Measurements from ENCODE around the gene VPS51. TPM values are rescaled to one million over a fixed set of nuclear protein-coding genes. Genes with fewer than 3 reads are reported as not detected.

VPS51 gene
- polyA plus RNA-seq, 1 experiment: 86.2 TPM

GRCh38 chr11:65059523-65059922, 36.5 kb upstream of the VPS51 start:
- ChIA-PET CTCF (interaction anchor here (1.2 kb wide), 1 partner anchor 10 kb away, joined by 3 read pairs; no protein-coding TSS in a partner anchor), POLR2A (no interaction called here)
- H3K4me3 ChIP-seq (ENCODE audit: low read depth, low read length): no peak overlapping the region
- H3K36me3 ChIP-seq (ENCODE audit: control insufficient read depth, insufficient read depth, low read length): no peaks in the 10 kb centered on the region
- H3K27me3 ChIP-seq (ENCODE audit: control insufficient read depth, insufficient read depth, low read length): 0 out of 2 replicates have a peak, but pooled peaks cover 2% of the 10 kb centered on the region
- TF ChIP-seq CTCF (IDR thresholded peaks at IDR 0.05; ENCODE audit: insufficient read depth, low read depth, low read length): no peak
- DNase-seq (ENCODE audit: low read depth): no peak

DNA sequence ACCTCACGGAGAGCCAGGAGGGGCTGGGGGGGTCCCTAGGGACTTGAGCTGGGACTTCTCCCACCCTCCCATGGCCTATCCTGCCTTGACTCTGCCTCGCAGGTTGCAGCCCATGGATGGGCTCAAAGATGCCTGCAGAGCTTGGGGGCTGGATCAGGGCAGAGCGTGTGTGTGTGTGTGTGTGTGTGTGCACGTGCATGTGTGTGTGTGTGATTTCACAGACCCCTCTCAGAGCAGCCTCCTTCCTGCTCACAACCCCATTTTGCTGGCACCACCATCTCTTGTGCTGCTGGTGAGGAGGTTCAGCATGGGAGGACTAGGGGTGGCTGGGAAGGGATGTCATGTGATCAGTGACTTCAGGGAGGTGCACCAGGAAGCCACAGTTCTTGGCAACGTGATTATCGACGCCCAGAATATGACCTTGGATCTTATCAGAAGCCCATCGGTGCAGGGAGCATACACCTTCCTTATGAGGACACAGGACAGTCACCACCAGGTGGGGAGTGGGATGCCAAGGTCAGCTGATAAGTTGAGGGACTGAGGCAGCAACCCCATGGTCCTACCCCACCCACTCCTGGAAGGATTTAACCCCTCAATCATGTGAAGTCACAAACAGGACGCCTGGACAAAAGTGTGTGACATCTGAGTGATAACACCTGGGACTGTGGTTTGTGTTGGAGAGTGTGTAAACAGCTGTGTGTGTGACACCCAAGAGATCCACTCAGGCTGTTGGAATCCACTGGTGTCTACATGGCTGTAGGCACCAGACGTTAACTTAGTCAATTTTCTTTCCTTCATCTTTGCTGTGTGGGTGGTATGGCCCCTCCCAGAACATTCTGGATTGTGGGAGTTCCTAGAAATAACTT, 35.8 kb upstream of the VPS51 start:
- TF ChIP-seq CTCF (IDR thresholded peaks at IDR 0.05; ENCODE audit: insufficient read depth, low read depth, low read length): no peak
- Histone ChIP-seq H3K4me3 (ENCODE audit: low read depth, low read length) (no peak overlapping the region), H3K36me3 (ENCODE audit: control insufficient read depth, insufficient read depth, low read length) (no peaks in the 10 kb centered on the region), H3K27me3 (ENCODE audit: control insufficient read depth, insufficient read depth, low read length) (no peaks in the 10 kb centered on the region)
- CTCF ChIA-PET: interaction anchor here (0.7 to 1.2 kb wide), 2 partner anchors 11 to 13 kb away, joined by 3 read pairs; no protein-coding TSS in a partner anchor
- DNase-seq (ENCODE audit: low read depth): no peak
- POLR2A ChIA-PET: no interaction called here

DNA sequence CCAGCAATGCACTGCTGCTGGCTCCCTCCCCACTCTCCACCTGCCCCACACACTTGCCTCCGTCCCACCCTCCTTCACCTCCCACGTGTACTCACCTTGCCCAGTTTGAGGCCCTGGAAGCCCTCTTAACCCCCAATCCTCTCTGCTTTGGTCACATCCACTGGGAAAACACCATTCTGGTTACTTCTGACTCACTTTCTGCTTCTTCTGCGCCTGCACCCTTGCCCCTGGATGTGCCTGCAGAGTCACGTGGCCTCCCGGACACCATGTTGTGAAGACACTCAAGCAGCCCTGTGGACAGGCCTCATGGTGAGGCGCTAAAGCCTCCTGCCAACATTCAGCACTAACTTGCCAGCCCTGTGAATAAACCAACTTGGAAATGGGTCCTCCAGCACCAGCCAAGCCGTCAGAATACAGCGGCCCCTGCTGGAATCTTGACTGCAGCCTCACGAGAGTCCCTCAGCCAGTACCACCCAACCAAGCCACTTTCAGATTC, 35.1 kb upstream of the VPS51 start:
- peak; percentile 32; the same call in 1 of the 2 replicates for TF ChIP-seq CTCF (IDR thresholded peaks at IDR 0.05; ENCODE audit: insufficient read depth, low read depth, low read length)
- Histone ChIP-seq H3K36me3 (ENCODE audit: control insufficient read depth, insufficient read depth, low read length) (no peaks in the 10 kb centered on the region), H3K4me3 (ENCODE audit: low read depth, low read length) (no peak overlapping the region), H3K27me3 (ENCODE audit: control insufficient read depth, insufficient read depth, low read length) (no peaks in the 10 kb centered on the region)
- DNase-seq (ENCODE audit: low read depth): no peak
- ChIA-PET POLR2A (no interaction called here), CTCF (no interaction called here)

GRCh38 chr11:65063532-65063931, 32.5 kb upstream of the VPS51 start:
- TF ChIP-seq CTCF (IDR thresholded peaks at IDR 0.05; ENCODE audit: insufficient read depth, low read depth, low read length): no peak
- DNase-seq (ENCODE audit: low read depth): no peak
- H3K36me3 ChIP-seq (ENCODE audit: control insufficient read depth, insufficient read depth, low read length): no peaks in the 10 kb centered on the region
- H3K4me3 ChIP-seq (ENCODE audit: low read depth, low read length): no peak overlapping the region
- CTCF ChIA-PET: interaction anchor here (2.3 kb wide), 1 partner anchor 10 kb away, joined by 7 read pairs; no protein-coding TSS in a partner anchor
- POLR2A ChIA-PET: no interaction called here
- H3K27me3 ChIP-seq (ENCODE audit: control insufficient read depth, insufficient read depth, low read length): no peaks in the 10 kb centered on the region

DNA sequence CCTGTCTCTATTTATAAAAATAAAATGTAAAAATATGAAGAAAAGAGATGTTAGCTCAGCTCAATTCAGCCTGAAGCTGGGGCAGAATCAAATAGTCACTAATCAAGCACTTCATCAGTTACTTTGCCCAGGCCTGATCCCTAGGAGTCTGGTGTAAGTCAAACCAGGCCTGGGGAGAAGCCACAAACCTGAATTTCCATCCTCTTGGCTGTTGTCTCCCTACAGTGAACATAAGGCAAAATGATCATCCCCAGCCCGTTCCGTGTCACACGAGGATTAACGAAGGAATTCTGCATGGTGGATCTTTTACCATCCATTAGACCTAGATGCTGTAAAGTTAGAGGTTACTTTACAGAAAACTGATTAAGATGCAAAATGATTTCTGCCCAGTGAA, 31.2 kb upstream of the VPS51 start:
- Histone ChIP-seq H3K36me3 (ENCODE audit: control insufficient read depth, insufficient read depth, low read length) (no peaks in the 10 kb centered on the region), H3K27me3 (ENCODE audit: control insufficient read depth, insufficient read depth, low read length) (no peaks in the 10 kb centered on the region), H3K4me3 (ENCODE audit: low read depth, low read length) (no peak overlapping the region)
- TF ChIP-seq CTCF (IDR thresholded peaks at IDR 0.05; ENCODE audit: insufficient read depth, low read depth, low read length): no peak
- POLR2A ChIA-PET: no interaction called here
- CTCF ChIA-PET: interaction anchor here (2.3 kb wide), 1 partner anchor 8 kb away, joined by 7 read pairs; no protein-coding TSS in a partner anchor
- no peak for DNase-seq (ENCODE audit: low read depth)
